SK-N-SH treated with all-trans-retinoic acid at 6 μM for 48 hours (cell line): Measurements from ENCODE around the gene RPS6KA2.

Experiments
- ARNTL ChIP-seq: fragments of 450-650 bp; formaldehyde crosslinking; IDR thresholded peaks from 2 replicates; pipeline ENCODE4 v1.5.0; 2020; ENCODE audit warnings: low read depth, mild to moderate bottlenecking, moderate library complexity, borderline replicate concordance
- BACH2 ChIP-seq: fragments of 250-450 bp; sonication (Bioruptor Pico); IDR thresholded peaks from 2 replicates; pipeline ENCODE4 v1.9.0; 2021; ENCODE audit warnings: mild to moderate bottlenecking, borderline replicate concordance
- GLIS3 ChIP-seq: fragments of 250-450 bp; sonication (Bioruptor Pico); IDR thresholded peaks from 2 replicates; pipeline ENCODE4 v1.5.0; 2020; ENCODE audit warnings: mild to moderate bottlenecking, moderate library complexity
- RARB ChIP-seq: fragments of 250-450 bp; sonication (Bioruptor Pico); IDR thresholded peaks from 2 replicates; pipeline ENCODE4 v1.8.0; 2021; ENCODE audit warnings: mild to moderate bottlenecking, moderate library complexity
- SNAI2 ChIP-seq: fragments of 250-450 bp; sonication (Bioruptor Pico); IDR thresholded peaks from 2 replicates; pipeline ENCODE4 v1.5.0; 2020; ENCODE audit warnings: mild to moderate bottlenecking, moderate library complexity
- TCF4 ChIP-seq: fragments of 250-450 bp; sonication (Bioruptor Pico); IDR thresholded peaks from 2 replicates; pipeline ENCODE4 v1.8.0; 2021; ENCODE audit warnings: mild to moderate bottlenecking, moderate library complexity, borderline replicate concordance
- ZFP30 ChIP-seq: fragments of 450-650 bp; formaldehyde crosslinking; IDR thresholded peaks from 2 replicates; pipeline ENCODE4 v1.5.0; 2022; ENCODE audit warnings: mild to moderate bottlenecking, moderate library complexity
- ZNF565 ChIP-seq: fragments of 450-650 bp; formaldehyde crosslinking; conservative IDR thresholded peaks from 2 replicates; pipeline ENCODE4 v1.5.0; 2020; ENCODE audit warnings: low read depth, mild to moderate bottlenecking, moderate library complexity
- TF ChIP-seq, protein P1 (sequence below): fragments of 250-450 bp; sonication (Bioruptor Pico); IDR thresholded peaks from 2 replicates; pipeline ENCODE4 v1.8.0; 2020; ENCODE audit warnings: mild to moderate bottlenecking, moderate library complexity, borderline replicate concordance
- TF ChIP-seq, protein P2 (sequence below): fragments of 250-450 bp; sonication (Bioruptor Pico); IDR thresholded peaks from 2 replicates; pipeline ENCODE4 v1.5.1; 2021; ENCODE audit warnings: mild to moderate bottlenecking, moderate library complexity

GRCh38 chr6:166630462-166630861 lies 3.4 kb upstream of the RPS6KA2 start:
- TF ChIP-seq ZNF565 (CRISPR knock-in tag) (no peak), GLIS3 (CRISPR knock-in tag) (no peak), SNAI2 (CRISPR knock-in tag) (no peak), TCF4 (CRISPR knock-in tag) (no peak), BACH2 (CRISPR knock-in tag) (no peak), ZFP30 (CRISPR knock-in tag) (no peak), ARNTL (no peak), RARB (CRISPR knock-in tag) (no peak)
- TF ChIP-seq, protein P1, sequence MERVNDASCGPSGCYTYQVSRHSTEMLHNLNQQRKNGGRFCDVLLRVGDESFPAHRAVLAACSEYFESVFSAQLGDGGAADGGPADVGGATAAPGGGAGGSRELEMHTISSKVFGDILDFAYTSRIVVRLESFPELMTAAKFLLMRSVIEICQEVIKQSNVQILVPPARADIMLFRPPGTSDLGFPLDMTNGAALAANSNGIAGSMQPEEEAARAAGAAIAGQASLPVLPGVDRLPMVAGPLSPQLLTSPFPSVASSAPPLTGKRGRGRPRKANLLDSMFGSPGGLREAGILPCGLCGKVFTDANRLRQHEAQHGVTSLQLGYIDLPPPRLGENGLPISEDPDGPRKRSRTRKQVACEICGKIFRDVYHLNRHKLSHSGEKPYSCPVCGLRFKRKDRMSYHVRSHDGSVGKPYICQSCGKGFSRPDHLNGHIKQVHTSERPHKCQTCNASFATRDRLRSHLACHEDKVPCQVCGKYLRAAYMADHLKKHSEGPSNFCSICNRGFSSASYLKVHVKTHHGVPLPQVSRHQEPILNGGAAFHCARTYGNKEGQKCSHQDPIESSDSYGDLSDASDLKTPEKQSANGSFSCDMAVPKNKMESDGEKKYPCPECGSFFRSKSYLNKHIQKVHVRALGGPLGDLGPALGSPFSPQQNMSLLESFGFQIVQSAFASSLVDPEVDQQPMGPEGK (CRISPR knock-in tag) = no peak
- TF ChIP-seq, protein P2, sequence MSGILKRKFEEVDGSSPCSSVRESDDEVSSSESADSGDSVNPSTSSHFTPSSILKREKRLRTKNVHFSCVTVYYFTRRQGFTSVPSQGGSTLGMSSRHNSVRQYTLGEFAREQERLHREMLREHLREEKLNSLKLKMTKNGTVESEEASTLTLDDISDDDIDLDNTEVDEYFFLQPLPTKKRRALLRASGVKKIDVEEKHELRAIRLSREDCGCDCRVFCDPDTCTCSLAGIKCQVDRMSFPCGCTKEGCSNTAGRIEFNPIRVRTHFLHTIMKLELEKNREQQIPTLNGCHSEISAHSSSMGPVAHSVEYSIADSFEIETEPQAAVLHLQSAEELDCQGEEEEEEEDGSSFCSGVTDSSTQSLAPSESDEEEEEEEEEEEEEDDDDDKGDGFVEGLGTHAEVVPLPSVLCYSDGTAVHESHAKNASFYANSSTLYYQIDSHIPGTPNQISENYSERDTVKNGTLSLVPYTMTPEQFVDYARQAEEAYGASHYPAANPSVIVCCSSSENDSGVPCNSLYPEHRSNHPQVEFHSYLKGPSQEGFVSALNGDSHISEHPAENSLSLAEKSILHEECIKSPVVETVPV = no peak
